Measurements from ENCODE around the gene DESI1.
"Not testable (repeated sequence)": the region's sequence is repeated elsewhere in the genome, so short reads cannot be mapped to it uniquely, and the experiment has no call there.

DESI1 gene

DNA sequence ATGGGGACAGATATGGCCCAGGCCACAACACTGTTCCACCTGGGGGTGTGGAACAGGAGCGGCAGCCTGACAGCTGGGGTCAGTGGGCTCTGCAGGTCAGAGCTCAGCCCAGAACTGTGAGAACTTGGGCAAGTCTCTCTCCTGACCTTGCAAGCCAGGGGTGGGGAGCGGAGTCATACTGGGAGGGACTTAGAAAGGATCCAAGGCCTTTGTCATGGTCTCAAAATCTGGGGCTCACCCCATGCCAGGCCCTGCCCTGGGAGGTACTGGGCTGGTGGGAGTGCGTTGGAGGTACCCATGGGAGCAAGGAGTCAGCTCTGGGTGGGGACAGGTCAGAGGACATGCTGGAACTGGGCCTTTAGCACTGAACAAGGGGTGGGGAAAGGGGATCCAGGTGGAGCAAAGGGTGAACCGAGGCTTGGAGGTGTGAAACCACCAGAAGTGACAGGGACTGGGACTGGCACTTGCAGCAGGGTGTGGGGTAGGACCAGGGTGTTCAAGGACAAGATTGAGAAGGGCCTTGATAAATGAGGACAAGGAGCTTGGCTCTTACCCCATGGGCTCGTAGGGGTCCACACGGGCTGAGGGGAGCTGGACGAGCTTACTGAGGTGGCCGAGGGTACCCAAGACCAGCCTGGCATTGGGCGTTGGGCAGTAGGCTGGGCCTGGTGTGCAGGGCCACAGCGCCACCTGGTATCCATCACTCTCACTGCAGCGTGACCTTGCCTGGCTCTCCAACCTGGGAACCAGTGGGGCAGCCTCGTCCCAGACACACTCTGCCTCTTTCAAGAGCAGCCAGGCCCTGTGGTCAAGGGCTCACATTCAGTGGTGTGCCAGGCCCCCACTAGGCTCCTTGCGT, 23.8 kb downstream of the DESI1 start:
- in situ Hi-C loops (cut with MboI; ENCODE audit: low pct_unique_long_range_greater_than_20kb, low sequenced_read_pairs): loop anchor here (10.0 kb wide), 1 partner anchor 62 kb away; no protein-coding TSS in a partner anchor
- peak; percentile 61 for DNase-seq

GRCh38 chr22:41595703-41596102, 25.1 kb downstream of the DESI1 start:
- in situ Hi-C loops (cut with MboI; ENCODE audit: low pct_unique_long_range_greater_than_20kb, low sequenced_read_pairs): loop anchor here (10.0 kb wide), 1 partner anchor 61 kb away; no protein-coding TSS in a partner anchor
- DNase-seq: no peak

DNA sequence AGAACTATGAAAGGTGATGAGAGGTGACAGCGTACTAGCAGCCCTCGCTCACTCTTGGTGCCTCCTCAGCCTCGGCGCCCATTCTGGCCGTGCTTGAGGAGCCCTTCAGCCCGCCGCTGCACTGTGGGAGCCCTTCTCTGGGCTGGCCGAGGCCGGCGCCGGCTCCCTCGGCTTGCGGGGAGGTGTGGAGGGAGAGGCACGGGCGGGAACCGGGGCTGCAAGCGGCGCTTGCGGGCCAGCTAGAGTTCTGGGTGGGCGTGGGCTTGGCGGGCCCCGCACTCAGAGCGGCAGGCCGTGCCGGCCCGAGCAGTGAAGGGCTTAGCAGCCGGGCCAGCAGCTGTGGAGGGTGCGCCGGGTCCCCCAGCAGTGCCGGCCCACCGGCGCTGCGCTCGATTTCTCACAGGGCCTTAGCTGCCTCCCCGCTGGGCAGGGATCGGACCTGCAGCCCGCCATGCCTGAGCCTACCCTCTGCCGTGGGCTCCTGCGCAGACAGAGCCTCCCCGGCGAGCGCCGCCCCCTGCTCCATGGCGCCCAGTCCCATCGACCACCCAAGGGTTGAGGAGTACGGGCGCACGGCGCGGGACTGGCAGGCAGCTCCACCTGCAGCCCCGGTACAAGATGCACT, 27.4 kb downstream of the DESI1 start:
- in situ Hi-C loops (cut with MboI; ENCODE audit: low pct_unique_long_range_greater_than_20kb, low sequenced_read_pairs): loop anchor here (10.0 kb wide), 1 partner anchor 59 kb away; no protein-coding TSS in a partner anchor
- not testable (repeated sequence) for DNase-seq

GRCh38 chr22:41589391-41590241, 31.2 kb downstream of the DESI1 start, which contains the start of gene PMM1:
TSS of gene PMM1 (minus strand) at chr22:41589840. CDS start at chr22:41589805, 35 bp downstream.
- DNase-seq: peak; percentile 100
- in situ Hi-C loops (cut with MboI; ENCODE audit: low pct_unique_long_range_greater_than_20kb, low sequenced_read_pairs): loop anchor here (10.0 kb wide), 1 partner anchor 55 kb away; no protein-coding TSS in a partner anchor

GRCh38 chr22:41587347-41587723, 33.5 kb downstream of the DESI1 start:
- in situ Hi-C loops (cut with MboI; ENCODE audit: low pct_unique_long_range_greater_than_20kb, low sequenced_read_pairs): no loop called here

DNA sequence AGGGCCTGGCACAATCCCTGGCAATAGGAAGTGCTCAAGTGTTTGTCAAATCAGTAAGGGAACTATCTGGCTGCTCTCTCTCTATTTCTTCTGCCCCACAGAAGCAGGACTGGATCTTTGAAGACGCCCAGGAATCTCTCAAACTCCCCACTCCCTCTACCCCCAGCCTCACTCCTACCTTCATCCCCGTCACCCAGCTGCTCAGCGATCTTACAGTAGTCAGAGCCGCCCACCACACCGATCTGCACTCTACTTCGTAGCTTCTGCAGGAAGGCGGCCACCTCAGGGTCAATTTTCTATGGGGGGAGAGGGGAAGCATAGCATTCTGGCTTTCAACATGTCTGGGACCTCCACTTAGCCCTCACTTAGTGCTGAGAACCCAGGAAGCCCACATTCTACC, 34.9 kb downstream of the DESI1 start:
- in situ Hi-C loops (cut with MboI; ENCODE audit: low pct_unique_long_range_greater_than_20kb, low sequenced_read_pairs): no loop called here

More at GRCh38 chr22:41587347-41587723, 33.5 kb downstream of the DESI1 start:
- no peak for DNase-seq

GRCh38 chr22:41584881-41585280, 36.0 kb downstream of the DESI1 start:
- in situ Hi-C loops (cut with MboI; ENCODE audit: low pct_unique_long_range_greater_than_20kb, low sequenced_read_pairs): no loop called here
- no peak for DNase-seq

More for the DNA sequence above, 34.9 kb downstream of the DESI1 start:
- no peak for DNase-seq

DNA sequence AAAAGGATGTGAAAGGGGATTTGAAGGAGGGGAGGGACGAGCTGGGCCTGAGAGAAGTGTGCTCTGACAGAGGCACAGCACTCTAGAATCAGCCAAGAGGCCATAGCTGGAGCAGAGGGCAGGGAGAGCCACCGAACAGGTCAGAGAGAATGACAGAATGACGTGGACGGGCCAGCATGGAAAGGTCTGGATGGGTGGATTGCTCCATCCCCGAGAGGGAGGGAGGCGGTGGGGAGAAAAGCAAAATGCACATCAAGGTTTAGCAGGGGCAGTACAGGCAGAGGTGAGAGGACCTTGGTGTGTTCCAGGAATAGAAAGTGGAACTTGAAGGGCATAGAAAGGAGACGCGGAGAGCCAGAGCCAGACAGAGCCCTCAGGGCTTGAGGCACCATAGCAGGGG, 38.1 kb downstream of the DESI1 start:
- no peak for DNase-seq
- in situ Hi-C loops (cut with MboI; ENCODE audit: low pct_unique_long_range_greater_than_20kb, low sequenced_read_pairs): no loop called here

GRCh38 chr22:41579997-41580355, 40.9 kb downstream of the DESI1 start:
- no peak for DNase-seq

GRCh38 chr22:41579297-41579996, 41.4 kb downstream of the DESI1 start:
- in situ Hi-C loops (cut with MboI; ENCODE audit: low pct_unique_long_range_greater_than_20kb, low sequenced_read_pairs): no loop called here
- no peak for DNase-seq

More at GRCh38 chr22:41579997-41580355, 40.9 kb downstream of the DESI1 start:
- in situ Hi-C loops (cut with MboI; ENCODE audit: low pct_unique_long_range_greater_than_20kb, low sequenced_read_pairs): no loop called here

GRCh38 chr22:41578818-41579217, 42.0 kb downstream of the DESI1 start:
- no peak for DNase-seq
- in situ Hi-C loops (cut with MboI; ENCODE audit: low pct_unique_long_range_greater_than_20kb, low sequenced_read_pairs): no loop called here

DNA sequence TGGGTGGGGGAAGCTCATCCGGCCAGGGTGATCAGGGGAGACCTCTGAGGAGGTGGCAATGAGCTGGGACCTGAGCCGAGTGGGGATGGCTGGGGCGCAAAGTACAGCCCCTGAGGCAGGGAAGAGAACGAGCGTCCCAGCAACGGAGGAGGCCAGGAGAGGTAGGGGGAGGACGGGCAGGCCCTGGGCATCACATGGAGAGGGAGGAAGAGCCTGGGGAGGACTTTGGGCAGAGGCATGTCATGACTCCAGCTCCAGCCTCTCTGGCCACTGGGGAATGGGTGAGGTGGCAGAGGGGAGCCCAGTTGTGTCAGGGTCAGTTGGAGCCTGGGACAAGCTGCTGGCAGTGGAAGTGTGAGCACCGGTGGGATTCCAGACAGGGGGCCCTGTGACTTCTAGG, 42.7 kb downstream of the DESI1 start:
- in situ Hi-C loops (cut with MboI; ENCODE audit: low pct_unique_long_range_greater_than_20kb, low sequenced_read_pairs): no loop called here

DNA sequence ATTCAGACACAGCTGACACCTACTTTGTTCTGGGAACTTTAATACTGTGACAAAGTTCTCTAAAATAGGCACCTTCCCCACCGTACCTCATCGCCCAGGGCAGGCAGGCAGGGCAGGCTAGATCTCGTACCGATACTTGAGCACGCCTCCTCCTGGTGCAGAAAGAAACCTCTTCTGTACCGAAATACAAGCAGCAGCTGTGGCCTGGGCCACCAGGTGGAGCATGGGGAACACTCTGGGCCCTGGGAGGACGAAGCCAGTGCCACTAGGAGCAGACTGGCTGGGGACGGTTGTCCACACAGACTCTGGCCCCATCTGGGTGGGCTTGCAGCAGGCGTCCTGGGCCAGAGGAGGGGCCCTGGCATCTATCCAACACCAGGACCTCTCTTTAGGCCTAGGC, 44.0 kb downstream of the DESI1 start:
- DNase-seq: peak; percentile 60
- in situ Hi-C loops (cut with MboI; ENCODE audit: low pct_unique_long_range_greater_than_20kb, low sequenced_read_pairs): no loop called here

More for the DNA sequence above, 42.7 kb downstream of the DESI1 start:
- DNase-seq: no peak

DNA sequence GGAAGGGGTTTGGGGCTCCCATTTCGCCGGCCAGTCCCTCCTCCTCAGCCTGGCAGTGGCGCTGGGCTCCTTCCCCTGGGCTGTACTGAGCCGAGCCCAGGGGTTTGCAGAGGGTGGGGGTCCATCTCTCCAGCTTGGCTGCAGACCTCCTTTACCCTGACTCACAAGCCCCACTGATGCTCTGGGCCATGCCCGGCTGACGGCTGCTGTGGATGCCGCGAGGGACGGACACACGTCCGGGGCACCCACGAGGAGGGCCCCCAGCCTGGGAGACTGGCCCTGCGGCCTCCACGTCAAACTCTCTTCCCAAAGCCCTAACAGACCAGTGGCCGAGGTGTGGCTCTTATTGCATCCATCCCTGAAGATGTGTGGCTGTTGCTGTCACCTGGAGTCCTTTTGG, 45.3 kb downstream of the DESI1 start:
- in situ Hi-C loops (cut with MboI; ENCODE audit: low pct_unique_long_range_greater_than_20kb, low sequenced_read_pairs): no loop called here
- DNase-seq: no peak

DNA sequence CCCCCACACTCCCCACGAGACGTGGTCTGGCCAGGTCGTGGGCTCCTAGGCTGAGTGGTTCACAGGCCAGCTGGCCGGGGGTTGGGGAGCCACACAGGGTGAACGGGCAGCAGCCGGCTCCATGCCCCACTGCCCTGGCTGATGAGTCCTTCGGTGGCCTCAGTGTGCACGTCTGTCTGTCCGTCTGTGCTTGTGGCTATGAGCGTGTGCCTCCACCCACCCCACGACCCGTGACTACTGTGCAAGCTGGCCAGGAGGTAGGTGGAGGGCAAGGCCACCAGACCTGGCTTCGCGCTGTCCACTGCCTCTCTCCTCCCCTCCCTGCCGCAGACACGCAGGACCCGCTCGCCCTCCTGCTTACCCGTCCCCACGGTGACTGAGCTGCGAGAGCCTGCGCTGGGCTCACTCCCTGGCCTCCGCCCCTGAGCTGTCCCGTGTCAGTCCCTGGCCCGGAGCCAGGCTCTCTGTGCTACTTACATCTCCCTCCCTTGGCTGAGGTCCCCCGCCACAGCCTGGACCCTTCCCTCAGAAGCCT, 45.9 kb downstream of the DESI1 start:
- in situ Hi-C loops (cut with MboI; ENCODE audit: low pct_unique_long_range_greater_than_20kb, low sequenced_read_pairs): no loop called here
- DNase-seq: no peak

- in situ Hi-C loops (cut with MboI; ENCODE audit: low pct_unique_long_range_greater_than_20kb, low sequenced_read_pairs): no loop called here
These were observed 47.2 kb downstream of the DESI1 start for GRCh38 chr22:41573677-41574076.

GRCh38 chr22:41572305-41572704, 48.5 kb downstream of the DESI1 start:
- DNase-seq; in situ Hi-C loops (cut with MboI; ENCODE audit: low pct_unique_long_range_greater_than_20kb, low sequenced_read_pairs): not testable (repeated sequence)

More at GRCh38 chr22:41573677-41574076, 47.2 kb downstream of the DESI1 start:
- DNase-seq: no peak

GRCh38 chr22:41571786-41572185, 49.1 kb downstream of the DESI1 start:
- in situ Hi-C loops (cut with MboI; ENCODE audit: low pct_unique_long_range_greater_than_20kb, low sequenced_read_pairs): no loop called here
- no peak for DNase-seq
